Ramos (cell line): ENCODE results near the gene ENGASE.

Experiments
- in situ Hi-C: fragments of 300-500 bp; cut with MboI; formaldehyde crosslinking; loops from one replicate; pipeline ENCODE4 v1.14.3; 2022; ENCODE audit warnings: low sequenced_read_pairs; ENCODE audit not compliant: unreplicated experiment

The ENGASE gene

DNA sequence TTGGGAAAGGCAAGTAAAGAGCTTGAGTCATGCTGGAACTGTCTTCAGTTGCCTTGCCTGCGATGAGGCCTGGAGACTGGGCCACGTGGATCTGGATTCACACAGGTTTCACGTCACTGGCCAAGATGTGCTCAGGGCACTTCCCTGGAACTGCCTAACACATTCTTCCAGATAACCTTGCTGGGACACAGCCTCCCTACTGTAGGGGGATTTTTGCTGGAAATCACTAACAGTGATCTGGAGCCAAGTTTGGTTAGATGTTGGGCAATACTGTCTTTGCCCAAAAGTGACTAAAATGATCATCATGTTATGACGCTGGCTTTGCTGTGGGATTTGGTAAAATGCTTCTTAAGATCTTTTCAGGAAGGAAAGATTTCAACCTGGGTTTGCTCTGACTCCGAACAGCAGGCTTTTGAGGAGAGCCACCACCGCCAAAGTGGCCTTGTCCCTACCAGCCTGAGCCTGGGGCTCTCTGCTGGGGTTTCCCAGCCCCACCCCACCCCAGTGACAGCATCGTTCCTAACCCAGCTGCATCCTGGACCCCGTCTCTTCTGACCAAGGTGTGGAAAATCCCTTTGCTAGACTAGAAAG is 36.0 kb upstream of the ENGASE start:
- in situ Hi-C loops: no loop called here

DNA sequence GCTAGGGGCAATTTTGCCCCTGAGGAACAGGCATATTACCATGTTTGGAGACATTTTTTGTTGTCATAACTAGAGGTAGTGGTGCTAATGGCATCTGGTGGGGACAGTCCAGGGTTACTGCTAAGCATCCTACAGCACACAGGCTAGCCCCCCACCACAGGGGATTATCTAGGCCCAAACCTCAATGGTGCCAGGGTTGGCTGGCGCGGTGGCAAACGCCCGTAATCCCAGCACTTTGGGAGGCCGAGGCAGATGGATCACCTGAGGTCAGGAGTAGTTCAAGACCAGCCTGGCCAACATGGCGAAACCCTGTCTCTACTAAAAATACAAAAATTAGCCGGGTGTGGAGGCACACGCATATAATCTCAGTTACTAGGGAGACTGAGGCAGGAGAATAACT is 35.5 kb upstream of the ENGASE start:
- in situ Hi-C loops: no loop called here

GRCh38 chr17:79039886-79040285 is 34.7 kb upstream of the ENGASE start:
- in situ Hi-C loops: no loop called here

GRCh38 chr17:79041041-79041570 is 33.5 kb upstream of the ENGASE start:
- in situ Hi-C loops: no loop called here

DNA sequence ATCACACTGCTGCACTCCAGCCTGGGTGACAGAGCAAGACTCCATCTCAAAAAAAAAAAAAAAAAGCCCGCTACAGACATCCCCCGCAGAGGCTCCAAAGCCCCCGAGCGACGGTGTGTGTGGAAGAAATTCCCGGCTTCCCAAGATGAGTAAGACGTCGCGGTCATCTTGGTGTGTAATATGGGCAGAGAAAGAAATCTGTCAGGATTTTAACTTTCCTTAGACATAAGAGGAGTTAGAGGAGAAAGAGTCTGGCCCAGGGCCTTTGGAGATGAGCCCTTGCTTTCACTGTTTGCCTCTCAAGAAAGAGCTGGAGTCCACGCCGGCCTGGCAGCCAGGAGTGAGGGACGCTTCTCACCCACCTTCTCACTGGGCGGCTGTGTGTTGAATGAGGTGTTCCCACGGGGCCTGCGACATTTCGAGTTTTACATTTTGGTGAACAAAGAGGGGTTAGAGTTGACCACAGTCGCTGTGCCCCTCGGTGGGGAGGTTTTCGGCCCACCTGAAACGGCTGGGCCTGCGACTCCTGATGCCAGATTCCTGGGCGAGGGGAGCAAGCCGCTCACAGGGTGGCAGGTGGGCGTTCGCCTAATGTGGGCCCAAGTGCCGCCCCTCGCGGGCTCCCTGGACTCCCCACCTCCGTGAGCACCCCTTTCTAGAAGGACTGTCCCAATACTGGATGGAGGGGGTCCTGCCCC is 32.8 kb upstream of the ENGASE start:
- in situ Hi-C loops: no loop called here

DNA sequence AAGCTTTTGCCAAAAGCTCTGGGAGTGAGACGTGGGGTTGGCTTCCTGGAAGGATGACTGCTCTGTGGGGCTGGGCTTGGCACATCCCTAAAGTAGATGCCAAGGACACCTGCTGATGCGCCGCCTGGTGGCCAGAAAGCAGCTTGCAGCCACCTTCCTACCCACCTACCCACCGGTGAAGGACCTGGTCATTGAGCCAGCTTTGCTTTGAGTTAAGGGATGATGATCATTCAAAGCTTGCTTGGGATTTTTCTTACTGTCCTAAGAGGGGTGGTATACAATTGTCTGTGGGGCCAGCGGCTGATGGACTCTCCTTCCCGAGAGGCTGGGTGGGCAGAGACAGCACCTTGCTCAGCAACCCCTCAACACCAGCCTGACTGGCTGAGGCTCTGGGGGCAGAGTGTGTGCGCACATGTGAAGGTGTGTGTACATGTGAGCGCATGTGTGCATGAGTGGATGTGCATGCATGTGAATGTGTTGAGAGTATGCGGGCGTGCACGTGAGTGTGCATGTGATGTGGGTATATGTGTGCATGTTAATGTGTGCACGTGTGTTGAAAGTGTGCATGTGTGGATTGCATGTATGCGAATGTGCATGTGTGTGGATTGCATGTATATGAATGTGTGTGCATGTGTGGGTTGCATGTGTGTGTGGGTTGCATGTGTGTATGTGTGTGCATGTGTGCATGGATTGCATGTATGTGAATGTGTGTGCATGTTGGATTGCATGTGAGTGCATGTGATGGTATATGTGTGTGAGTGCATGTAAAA is 32.0 kb upstream of the ENGASE start:
- in situ Hi-C loops: no loop called here

- in situ Hi-C loops: no loop called here
These were observed 31.3 kb upstream of the ENGASE start for GRCh38 chr17:79043191-79043930.

DNA sequence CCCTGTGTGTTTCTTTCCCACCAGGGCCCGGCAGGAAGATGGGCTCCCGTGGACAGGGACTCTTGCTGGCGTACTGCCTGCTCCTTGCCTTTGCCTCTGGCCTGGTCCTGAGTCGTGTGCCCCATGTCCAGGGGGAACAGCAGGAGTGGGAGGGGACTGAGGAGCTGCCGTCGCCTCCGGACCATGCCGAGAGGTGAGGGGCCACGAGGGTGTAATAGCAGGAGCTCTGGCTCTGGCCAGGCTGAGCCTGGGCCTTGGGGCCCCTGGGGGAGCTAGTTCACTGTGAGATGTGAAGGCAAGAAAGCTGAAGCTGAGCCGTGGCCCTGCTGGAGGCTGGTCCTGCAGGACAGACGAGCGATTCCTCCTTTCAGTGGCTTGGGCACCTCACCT is 30.7 kb upstream of the ENGASE start:
- in situ Hi-C loops: no loop called here

DNA sequence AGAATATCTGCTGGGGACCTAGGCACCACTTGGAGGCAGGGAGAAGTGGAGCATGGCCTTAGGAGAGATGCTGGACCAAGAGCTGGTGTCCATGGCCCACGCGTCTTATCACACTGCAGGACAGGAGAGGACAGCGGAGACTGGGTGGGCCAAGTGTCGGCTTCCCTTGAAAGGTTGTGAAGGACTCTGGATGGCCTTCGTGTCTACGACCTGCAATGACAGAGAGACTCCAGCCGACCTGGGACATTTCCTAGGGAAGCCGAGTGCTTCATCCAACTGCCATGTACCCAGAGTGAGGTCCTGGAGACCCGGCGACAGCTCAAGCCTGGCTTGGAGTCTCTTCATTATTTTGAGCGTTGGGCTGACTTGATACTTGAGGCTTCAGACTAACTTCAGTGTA is 30.2 kb upstream of the ENGASE start:
- in situ Hi-C loops: no loop called here

DNA sequence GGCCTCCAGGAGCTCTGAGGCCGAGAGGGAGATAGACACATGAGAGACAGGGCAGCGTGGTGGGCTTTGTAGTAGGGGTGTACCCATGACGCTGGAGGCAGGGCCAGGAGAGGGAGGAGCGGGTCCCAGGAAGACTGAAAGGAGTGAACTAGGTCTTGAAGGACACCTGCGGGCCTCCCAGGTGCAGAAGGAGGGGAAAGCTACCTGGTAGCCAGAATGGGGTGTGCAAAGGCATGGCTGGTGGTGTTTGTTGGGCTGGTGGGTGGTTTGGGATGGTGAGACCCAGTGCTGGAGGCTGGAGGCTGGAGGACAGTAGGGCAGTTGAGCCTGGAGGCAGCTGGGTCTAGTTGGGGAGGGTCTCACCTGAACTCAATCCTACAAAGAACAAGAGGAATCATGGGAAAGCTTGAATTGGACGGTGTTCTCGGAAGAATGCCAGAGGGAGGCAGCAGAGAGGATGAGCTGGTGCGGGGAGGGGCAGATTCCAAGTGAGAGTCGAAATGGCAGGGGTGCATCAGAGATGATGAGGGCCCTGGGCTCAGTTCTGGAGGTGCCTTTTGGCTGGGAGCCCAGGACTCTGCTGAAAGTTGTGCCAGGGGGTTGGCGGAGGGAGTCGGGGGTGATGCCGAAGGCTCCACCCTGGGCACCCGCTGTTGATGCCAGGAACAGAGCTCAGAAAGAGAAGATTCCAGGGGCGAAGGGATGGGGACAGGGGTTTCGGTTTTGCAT is 29.5 kb upstream of the ENGASE start:
- in situ Hi-C loops: no loop called here

GRCh38 chr17:79045842-79046196 is 28.8 kb upstream of the ENGASE start:
- in situ Hi-C loops: no loop called here

- in situ Hi-C loops: no loop called here
These were observed 28.3 kb upstream of the ENGASE start for GRCh38 chr17:79046197-79046915.

- in situ Hi-C loops: no loop called here
These were observed 27.7 kb upstream of the ENGASE start for GRCh38 chr17:79046916-79047280.

DNA sequence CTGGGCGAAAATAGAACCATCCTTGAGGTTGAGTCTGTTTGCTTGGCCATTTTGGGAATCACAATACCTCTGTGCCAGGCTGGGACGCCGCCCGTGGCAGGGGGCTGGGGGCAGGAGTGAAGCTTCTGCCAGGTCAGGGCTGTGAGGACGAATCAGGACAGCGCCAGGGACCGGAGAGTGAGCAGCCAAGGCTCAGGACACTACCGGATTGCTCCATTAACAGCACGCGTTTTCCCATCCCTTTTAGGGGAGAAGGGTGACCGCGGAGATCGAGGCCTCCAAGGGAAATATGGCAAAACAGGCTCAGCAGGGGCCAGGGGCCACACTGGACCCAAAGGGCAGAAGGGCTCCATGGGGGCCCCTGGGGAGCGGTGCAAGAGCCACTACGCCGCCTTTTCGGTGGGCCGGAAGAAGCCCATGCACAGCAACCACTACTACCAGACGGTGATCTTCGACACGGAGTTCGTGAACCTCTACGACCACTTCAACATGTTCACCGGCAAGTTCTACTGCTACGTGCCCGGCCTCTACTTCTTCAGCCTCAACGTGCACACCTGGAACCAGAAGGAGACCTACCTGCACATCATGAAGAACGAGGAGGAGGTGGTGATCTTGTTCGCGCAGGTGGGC is 27.2 kb upstream of the ENGASE start:
- in situ Hi-C loops: no loop called here

DNA sequence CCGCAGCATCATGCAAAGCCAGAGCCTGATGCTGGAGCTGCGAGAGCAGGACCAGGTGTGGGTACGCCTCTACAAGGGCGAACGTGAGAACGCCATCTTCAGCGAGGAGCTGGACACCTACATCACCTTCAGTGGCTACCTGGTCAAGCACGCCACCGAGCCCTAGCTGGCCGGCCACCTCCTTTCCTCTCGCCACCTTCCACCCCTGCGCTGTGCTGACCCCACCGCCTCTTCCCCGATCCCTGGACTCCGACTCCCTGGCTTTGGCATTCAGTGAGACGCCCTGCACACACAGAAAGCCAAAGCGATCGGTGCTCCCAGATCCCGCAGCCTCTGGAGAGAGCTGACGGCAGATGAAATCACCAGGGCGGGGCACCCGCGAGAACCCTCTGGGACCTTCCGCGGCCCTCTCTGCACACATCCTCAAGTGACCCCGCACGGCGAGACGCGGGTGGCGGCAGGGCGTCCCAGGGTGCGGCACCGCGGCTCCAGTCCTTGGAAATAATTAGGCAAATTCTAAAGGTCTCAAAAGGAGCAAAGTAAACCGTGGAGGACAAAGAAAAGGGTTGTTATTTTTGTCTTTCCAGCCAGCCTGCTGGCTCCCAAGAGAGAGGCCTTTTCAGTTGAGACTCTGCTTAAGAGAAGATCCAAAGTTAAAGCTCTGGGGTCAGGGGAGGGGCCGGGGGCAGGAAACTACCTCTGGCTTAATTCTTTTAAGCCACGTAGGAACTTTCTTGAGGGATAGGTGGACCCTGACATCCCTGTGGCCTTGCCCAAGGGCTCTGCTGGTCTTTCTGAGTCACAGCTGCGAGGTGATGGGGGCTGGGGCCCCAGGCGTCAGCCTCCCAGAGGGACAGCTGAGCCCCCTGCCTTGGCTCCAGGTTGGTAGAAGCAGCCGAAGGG is 26.4 kb upstream of the ENGASE start:
- in situ Hi-C loops: no loop called here

DNA sequence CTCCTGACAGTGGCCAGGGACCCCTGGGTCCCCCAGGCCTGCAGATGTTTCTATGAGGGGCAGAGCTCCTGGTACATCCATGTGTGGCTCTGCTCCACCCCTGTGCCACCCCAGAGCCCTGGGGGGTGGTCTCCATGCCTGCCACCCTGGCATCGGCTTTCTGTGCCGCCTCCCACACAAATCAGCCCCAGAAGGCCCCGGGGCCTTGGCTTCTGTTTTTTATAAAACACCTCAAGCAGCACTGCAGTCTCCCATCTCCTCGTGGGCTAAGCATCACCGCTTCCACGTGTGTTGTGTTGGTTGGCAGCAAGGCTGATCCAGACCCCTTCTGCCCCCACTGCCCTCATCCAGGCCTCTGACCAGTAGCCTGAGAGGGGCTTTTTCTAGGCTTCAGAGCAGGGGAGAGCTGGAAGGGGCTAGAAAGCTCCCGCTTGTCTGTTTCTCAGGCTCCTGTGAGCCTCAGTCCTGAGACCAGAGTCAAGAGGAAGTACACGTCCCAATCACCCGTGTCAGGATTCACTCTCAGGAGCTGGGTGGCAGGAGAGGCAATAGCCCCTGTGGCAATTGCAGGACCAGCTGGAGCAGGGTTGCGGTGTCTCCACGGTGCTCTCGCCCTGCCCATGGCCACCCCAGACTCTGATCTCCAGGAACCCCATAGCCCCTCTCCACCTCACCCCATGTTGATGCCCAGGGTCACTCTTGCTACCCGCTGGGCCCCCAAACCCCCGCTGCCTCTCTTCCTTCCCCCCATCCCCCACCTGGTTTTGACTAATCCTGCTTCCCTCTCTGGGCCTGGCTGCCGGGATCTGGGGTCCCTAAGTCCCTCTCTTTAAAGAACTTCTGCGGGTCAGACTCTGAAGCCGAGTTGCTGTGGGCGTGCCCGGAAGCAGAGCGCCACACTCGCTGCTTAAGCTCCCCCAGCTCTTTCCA is 25.5 kb upstream of the ENGASE start:
- in situ Hi-C loops: no loop called here

DNA sequence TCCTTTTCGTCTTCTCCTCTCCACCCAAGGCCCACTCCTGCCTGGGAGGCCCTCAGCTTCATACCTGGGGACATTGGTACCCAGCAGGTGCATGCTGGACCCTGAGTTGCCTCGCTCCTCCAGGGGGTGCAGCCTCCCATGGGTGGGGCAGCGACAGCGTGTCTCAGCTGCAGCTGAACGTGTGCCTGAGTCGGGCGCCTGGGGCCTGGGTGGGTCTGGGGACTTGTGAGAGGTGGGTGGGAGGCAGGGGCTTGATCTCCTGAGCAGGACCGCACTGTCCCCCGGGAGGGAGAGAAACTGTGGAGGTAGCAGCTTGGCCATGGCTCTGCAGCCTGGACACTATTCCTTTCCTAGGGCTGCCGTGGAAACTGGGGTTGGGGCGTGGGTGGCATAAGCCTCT is 24.8 kb upstream of the ENGASE start:
- in situ Hi-C loops: no loop called here
